C1 segment of cervical spinal cord (tissue), 14 donors: ENCODE results near the gene INO80D.
"Not testable (repeated sequence)": the region's sequence is repeated elsewhere in the genome, so short reads cannot be mapped to it uniquely, and the experiment has no call there.

Experiments
- DNase-seq, 14 donors: peaks; one replicate each; lab custom pipeline; 2025; lab: John Stamatoyannopoulos, UW

Gene INO80D

GRCh38 chr2:205977699-205978098 is 108.3 kb downstream of the INO80D start:
- not testable (repeated sequence) for DNase-seq

- DNase-seq = not testable (repeated sequence)
These were observed 108.9 kb downstream of the INO80D start for GRCh38 chr2:205976934-205977659.

GRCh38 chr2:205976120-205976814 is 109.7 kb downstream of the INO80D start:
- no peak for DNase-seq

- no peak for DNase-seq
These were observed 110.7 kb downstream of the INO80D start for GRCh38 chr2:205975082-205975949.

- no peak for DNase-seq
These were observed 113.9 kb downstream of the INO80D start for GRCh38 chr2:205972113-205972512.

GRCh38 chr2:205970348-205970747 is 115.6 kb downstream of the INO80D start:
- no peak for DNase-seq

GRCh38 chr2:205969584-205969983 is 116.4 kb downstream of the INO80D start:
- no peak for DNase-seq

- DNase-seq = no peak
These were observed 118.4 kb downstream of the INO80D start for GRCh38 chr2:205967391-205968075.

- no peak for DNase-seq
These were observed 120.3 kb downstream of the INO80D start for GRCh38 chr2:205965707-205966106.

- no peak for DNase-seq
These were observed 121.7 kb downstream of the INO80D start for GRCh38 chr2:205964111-205964761.

GRCh38 chr2:205959521-205959920 is 126.5 kb downstream of the INO80D start:
- DNase-seq = no peak

- no peak for DNase-seq
These were observed 128.4 kb downstream of the INO80D start for GRCh38 chr2:205957452-205958154.

- DNase-seq = no peak
These were observed 131.3 kb downstream of the INO80D start for GRCh38 chr2:205954707-205955106.

- DNase-seq = no peak
These were observed 133.7 kb downstream of the INO80D start for GRCh38 chr2:205952282-205952681.

GRCh38 chr2:205948883-205949282 is 137.1 kb downstream of the INO80D start:
- no peak for DNase-seq

GRCh38 chr2:205948496-205948837 is 137.5 kb downstream of the INO80D start:
- no peak for DNase-seq

GRCh38 chr2:205947621-205948495 is 138.1 kb downstream of the INO80D start:
- DNase-seq = peak in 10 of 14 donors; percentile 0 to 32 (median 12)

GRCh38 chr2:205946226-205946625 is 139.7 kb downstream of the INO80D start:
- DNase-seq = no peak
